ENCODE results near the gene OR13H1.

- no peak for TF ChIP-seq ZNF70 (CRISPR knock-in tag; IDR thresholded peaks at IDR 0.05)
- no peak for TF ChIP-seq ZFP30 (CRISPR knock-in tag; IDR thresholded peaks at IDR 0.05)
- TF ChIP-seq PPARA (CRISPR knock-in tag; IDR thresholded peaks at IDR 0.05; ENCODE audit: borderline replicate concordance), result no peak
- no peak for TF ChIP-seq PATZ1 (CRISPR knock-in tag; IDR thresholded peaks at IDR 0.05; ENCODE audit: borderline replicate concordance)
- no peak for TF ChIP-seq TSHZ2 (CRISPR knock-in tag; IDR thresholded peaks at IDR 0.05)
- TF ChIP-seq POU6F1 (CRISPR knock-in tag; IDR thresholded peaks at IDR 0.05; ENCODE audit: borderline replicate concordance, low read depth), result no peak
- no peak for TF ChIP-seq OSR1 (CRISPR knock-in tag; IDR thresholded peaks at IDR 0.05)
- TF ChIP-seq ZNF565 (CRISPR knock-in tag; conservative IDR thresholded peaks at IDR 0.05; ENCODE audit: low read depth), result no peak
These were observed 28.6 kb downstream of the OR13H1 start for GRCh38 chrX:131572372-131573014.
